NOMO-1 treated with dmso at 0.1 percent for 144 hours (cell line): Measurements from ENCODE around the gene SIRPG.
"Not testable (repeated sequence)": the region's sequence is repeated elsewhere in the genome, so short reads cannot be mapped to it uniquely, and the experiment has no call there.

Experiments
- DNase-seq: peaks from one replicate; lab custom pipeline; 2025; ENCODE audit not compliant: unreplicated experiment; lab: John Stamatoyannopoulos, UW

The SIRPG gene

GRCh38 chr20:1608678-1609347 lies 48.8 kb downstream of the SIRPG start:
- DNase-seq = not testable (repeated sequence)

- DNase-seq = no peak
Observed at GRCh38 chr20:1600736-1601135, 56.8 kb downstream of the SIRPG start.

GRCh38 chr20:1595333-1595732 lies 62.2 kb downstream of the SIRPG start:
- DNase-seq = no peak

- DNase-seq = no peak
Observed at GRCh38 chr20:1588533-1589460, 68.8 kb downstream of the SIRPG start.

- no peak for DNase-seq
Observed at GRCh38 chr20:1587781-1588532, 69.6 kb downstream of the SIRPG start.

GRCh38 chr20:1579488-1579887 lies 78.1 kb downstream of the SIRPG start:
- DNase-seq = no peak
